Mesendoderm (in vitro differentiated cells): ENCODE results near the gene ATP2C2.

Experiments
- DNase-seq: peaks from one replicate; pipeline ENCODE4 v3.0.0; 2013
- H2AK5ac ChIP-seq: 2 replicates; pipeline ENCODE4 v1.6.1; 2013; ENCODE audit warnings: low read length, inconsistent platforms
- H2BK120ac ChIP-seq: 2 replicates; pipeline ENCODE4 v1.6.1; 2013; ENCODE audit warnings: low read depth, mild to moderate bottlenecking, low read length, moderate library complexity, mixed read lengths
- H2BK15ac ChIP-seq: replicated peaks from 2 replicates; pipeline ENCODE4 v1.6.1; 2013; ENCODE audit warnings: low read depth, mild to moderate bottlenecking, moderate library complexity
- H2BK5ac ChIP-seq: 2 replicates; pipeline ENCODE4 v1.6.1; 2013; ENCODE audit warnings: low read length, inconsistent platforms
- H3K18ac ChIP-seq: 2 replicates; pipeline ENCODE4 v1.6.1; 2013; ENCODE audit warnings: mild to moderate bottlenecking, low read length, mixed read lengths
- H3K23ac ChIP-seq: one replicate; pipeline ENCODE4 v1.6.1; 2013; ENCODE audit warnings: low read length
- H3K27ac ChIP-seq: 2 replicates; pipeline ENCODE4 v1.5.1; 2013; ENCODE audit warnings: low read depth, mild to moderate bottlenecking, inconsistent platforms, low read length, moderate library complexity
- H3K27me3 ChIP-seq: 2 replicates; pipeline ENCODE4 v1.6.1; 2013; ENCODE audit warnings: low read length, control low read depth, mild to moderate bottlenecking, inconsistent platforms; ENCODE audit not compliant: insufficient read depth, poor library complexity
- H3K36me3 ChIP-seq: 2 replicates; pipeline ENCODE4 v1.6.1; 2013; ENCODE audit warnings: low read length, inconsistent platforms; ENCODE audit not compliant: control insufficient read depth, insufficient read depth
- H3K4ac ChIP-seq: one replicate; pipeline ENCODE4 v1.6.1; 2013; ENCODE audit warnings: low read depth, mild to moderate bottlenecking, low read length, moderate library complexity
- H3K4me1 ChIP-seq: 2 replicates; pipeline ENCODE4 v1.6.1; 2013; ENCODE audit warnings: low read depth, low read length, inconsistent platforms; ENCODE audit not compliant: control insufficient read depth
- H3K4me2 ChIP-seq: 2 replicates; pipeline ENCODE4 v1.6.1; 2013; ENCODE audit warnings: low read length
- H3K4me3 ChIP-seq: 2 replicates; pipeline ENCODE4 v1.5.1; 2013; ENCODE audit warnings: mild to moderate bottlenecking, low read length
- H3K56ac ChIP-seq: one replicate; pipeline ENCODE4 v1.6.1; 2013; ENCODE audit warnings: low read length
- H3K79me1 ChIP-seq: 2 replicates; pipeline ENCODE4 v1.6.1; 2013; ENCODE audit warnings: low read length, inconsistent platforms
- H3K79me2 ChIP-seq: 2 replicates; pipeline ENCODE4 v1.6.1; 2013; ENCODE audit warnings: mild to moderate bottlenecking, low read length; ENCODE audit not compliant: control insufficient read depth, insufficient read depth
- H3K9ac ChIP-seq: 2 replicates; pipeline ENCODE4 v1.6.1; 2013; ENCODE audit warnings: low read length, inconsistent platforms
- H4K5ac ChIP-seq: one replicate; pipeline ENCODE4 v1.6.1; 2013; ENCODE audit warnings: low read length
- H4K8ac ChIP-seq: one replicate; pipeline ENCODE4 v1.6.1; 2013; ENCODE audit warnings: low read depth, mild to moderate bottlenecking, control low read depth, low read length, moderate library complexity
- WGBS: extraction: QIAGEN DNeasy Blood & Tissue Kit; methylation state at CpG from one replicate; pipeline ENCODE4 v1.1.7; 2013; ENCODE audit warnings: low lambda C conversion rate, missing lambda C conversion rate; ENCODE audit not compliant: insufficient coverage; ENCODE audit errors: extremely low coverage; 5-methylcytosine and 5-hydroxymethylcytosine counted together

Gene ATP2C2

DNA sequence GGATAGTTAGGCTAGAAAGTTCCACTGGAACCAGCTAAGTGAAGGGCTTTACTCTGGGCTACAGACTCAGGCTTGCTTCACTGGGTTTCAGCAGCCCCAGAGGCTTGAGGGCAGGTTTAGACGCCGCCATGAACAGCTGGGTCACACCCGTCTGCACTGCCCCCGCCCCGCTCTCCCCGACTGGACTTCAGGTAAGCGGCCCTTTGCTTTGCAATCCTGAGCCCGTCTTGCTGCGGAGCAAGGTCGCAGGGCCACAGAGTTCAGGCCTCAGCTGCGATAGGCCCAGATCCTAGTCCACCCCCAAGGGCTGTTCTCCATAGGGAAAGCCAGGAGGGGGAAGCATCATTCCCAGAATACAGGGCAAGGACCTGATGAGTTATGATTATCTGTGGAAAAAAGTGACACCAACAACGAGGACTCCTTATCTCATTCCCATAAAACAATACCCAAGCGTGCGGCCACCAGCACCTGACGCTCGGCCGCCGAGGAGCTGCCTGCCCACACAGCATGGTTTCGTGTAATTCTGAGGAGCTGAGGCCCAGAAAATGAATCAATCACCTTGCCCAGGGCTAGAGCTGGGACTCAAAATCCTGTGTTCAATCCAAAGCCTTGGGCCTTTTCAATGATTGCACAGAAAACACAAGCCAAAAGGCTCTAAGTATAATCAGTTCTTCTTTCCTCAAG lies 115.7 kb downstream of the ATP2C2 start:
- no peak overlapping the region for H3K4me3 ChIP-seq
- H3K27ac ChIP-seq = no peak overlapping the region
- H2AK5ac ChIP-seq = no peak overlapping the region
- H3K23ac ChIP-seq = no peak overlapping the region
- no peaks in the 10 kb centered on the region for H3K79me2 ChIP-seq
- no peak overlapping the region for H3K56ac ChIP-seq
- H4K5ac ChIP-seq = no peak overlapping the region
- DNase-seq = no peak
- H3K36me3 ChIP-seq = no peaks in the 10 kb centered on the region
- no peak overlapping the region for H2BK15ac ChIP-seq
- no CpG with 5 or more reads among the region's 19 CpGs for WGBS
- H3K4ac ChIP-seq = no peak overlapping the region
- no peaks in the 10 kb centered on the region for H3K27me3 ChIP-seq
- no peak overlapping the region for H3K18ac ChIP-seq
- no peak overlapping the region for H2BK120ac ChIP-seq
- no peaks in the 10 kb centered on the region for H3K79me1 ChIP-seq
- no peak overlapping the region for H3K4me2 ChIP-seq
- H2BK5ac ChIP-seq = no peak overlapping the region
- no peak overlapping the region for H4K8ac ChIP-seq
- H3K4me1 ChIP-seq = no peaks in the 10 kb centered on the region
- H3K9ac ChIP-seq = no peak overlapping the region

DNA sequence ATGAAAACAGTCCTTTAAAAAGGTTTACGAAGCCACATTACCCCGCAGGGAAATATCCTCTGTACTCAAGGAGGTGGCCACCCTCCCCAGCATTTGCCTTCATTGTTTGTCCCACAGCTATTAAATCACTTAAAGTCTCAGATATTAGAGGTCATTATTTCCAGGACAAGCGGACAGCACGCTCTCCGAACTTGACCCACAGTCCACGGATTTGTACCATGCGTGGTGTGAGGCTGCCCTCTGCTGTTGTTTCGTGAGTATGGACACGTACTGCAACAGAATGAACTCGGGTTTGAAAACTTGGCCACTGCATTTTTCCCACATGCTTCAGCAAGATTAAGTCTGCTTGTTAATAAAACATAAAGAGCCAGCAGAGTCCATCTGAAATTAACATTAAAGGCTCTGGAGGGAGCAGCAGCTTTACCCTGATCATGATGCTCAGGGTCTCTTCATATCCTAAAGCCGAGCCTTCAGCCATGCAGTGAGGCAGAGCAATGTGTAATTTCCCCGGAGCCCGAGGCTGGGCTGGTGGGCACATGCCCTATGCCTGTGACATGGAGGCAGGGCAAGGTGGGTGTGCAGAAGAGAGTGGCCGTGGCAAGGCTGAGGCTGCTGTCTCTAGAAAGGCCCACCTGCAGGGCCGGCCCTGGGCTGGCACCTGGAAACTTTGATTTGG lies 116.4 kb downstream of the ATP2C2 start:
- Histone ChIP-seq H3K27me3 (no peaks in the 10 kb centered on the region), H3K4me1 (no peaks in the 10 kb centered on the region), H2AK5ac (no peak overlapping the region), H3K23ac (no peak overlapping the region), H2BK15ac (no peak overlapping the region), H3K56ac (no peak overlapping the region), H4K8ac (no peak overlapping the region), H3K79me1 (no peaks in the 10 kb centered on the region), H4K5ac (no peak overlapping the region), H2BK5ac (no peak overlapping the region), H3K4ac (no peak overlapping the region), H2BK120ac (no peak overlapping the region), H3K27ac (no peak overlapping the region), H3K79me2 (no peaks in the 10 kb centered on the region), H3K18ac (no peak overlapping the region), H3K36me3 (no peaks in the 10 kb centered on the region), H3K9ac (no peak overlapping the region), H3K4me3 (no peak overlapping the region), H3K4me2 (no peak overlapping the region)
- no CpG with 5 or more reads among the region's 15 CpGs for WGBS
- peak; percentile 51 for DNase-seq

DNA sequence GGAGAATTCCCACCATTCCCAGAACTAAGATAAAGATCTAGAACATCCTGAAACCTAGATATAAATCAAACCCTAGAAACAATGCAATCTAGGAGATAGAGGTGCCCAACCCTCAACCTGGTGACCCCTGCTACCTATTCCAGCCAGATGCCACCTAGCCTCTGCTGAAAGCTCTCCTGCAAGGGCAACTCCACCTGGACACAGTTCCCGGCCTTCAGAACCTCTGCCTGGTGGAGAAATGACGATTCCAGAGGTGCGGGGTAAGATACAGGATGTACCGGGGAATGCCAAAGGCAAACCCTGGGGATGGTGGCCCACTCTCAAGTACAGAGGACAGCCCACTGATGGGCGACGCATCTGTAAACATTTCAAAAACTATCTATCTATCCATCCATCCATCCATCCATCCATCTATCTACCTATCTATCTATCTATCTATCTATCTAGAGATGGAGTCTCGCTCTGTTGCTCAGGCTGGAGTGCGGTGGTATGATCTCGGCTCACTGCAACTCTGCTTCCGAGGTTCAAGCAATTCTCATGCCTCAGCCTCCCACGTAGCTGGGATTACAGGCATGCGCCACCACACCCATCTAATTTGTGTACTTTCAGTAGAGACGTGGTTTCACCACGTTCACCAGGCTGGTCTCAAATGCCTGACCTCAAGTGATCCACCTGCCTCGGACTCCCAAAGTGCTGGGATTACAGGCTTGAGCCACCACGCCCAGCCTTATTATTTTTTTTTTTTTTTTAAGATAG lies 117.1 kb downstream of the ATP2C2 start:
- no peak overlapping the region for H2BK120ac ChIP-seq
- WGBS = no CpG with 5 or more reads among the region's 16 CpGs

DNA sequence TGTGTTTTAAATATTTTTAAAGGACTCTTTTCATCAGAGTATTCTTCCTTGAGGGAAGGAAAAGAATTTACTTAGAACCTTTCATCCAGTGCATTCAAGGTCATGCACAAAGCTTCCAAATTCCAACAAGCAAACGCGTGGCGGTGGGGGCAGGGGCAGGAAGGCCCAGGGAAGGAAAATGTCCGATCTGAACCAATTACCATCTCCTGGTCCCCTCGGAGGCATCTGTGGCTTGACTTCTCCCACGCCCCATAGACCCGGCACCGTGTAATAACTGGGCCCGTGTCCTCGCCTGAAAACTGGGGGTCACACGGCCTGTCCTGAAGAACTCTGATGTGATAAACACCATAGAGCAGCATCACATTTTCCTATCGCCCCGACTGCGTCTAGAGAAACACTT lies 117.8 kb downstream of the ATP2C2 start:
- H3K56ac ChIP-seq = no peak overlapping the region
- H3K27me3 ChIP-seq = no peaks in the 10 kb centered on the region
- no peaks in the 10 kb centered on the region for H3K36me3 ChIP-seq
- WGBS = no CpG with 5 or more reads among the region's 14 CpGs
- H4K8ac ChIP-seq = no peak overlapping the region
- H2BK5ac ChIP-seq = no peak overlapping the region
- H3K79me2 ChIP-seq = no peaks in the 10 kb centered on the region
- no peak overlapping the region for H3K4me2 ChIP-seq
- no peak overlapping the region for H2BK15ac ChIP-seq
- H2AK5ac ChIP-seq = no peak overlapping the region
- H3K4me1 ChIP-seq = no peaks in the 10 kb centered on the region
- H3K18ac ChIP-seq = no peak overlapping the region
- H3K4me3 ChIP-seq = no peak overlapping the region
- H3K27ac ChIP-seq = no peak overlapping the region
- no peak overlapping the region for H4K5ac ChIP-seq
- no peak overlapping the region for H2BK120ac ChIP-seq
- H3K23ac ChIP-seq = no peak overlapping the region
- no peaks in the 10 kb centered on the region for H3K79me1 ChIP-seq
- no peak for DNase-seq
- no peak overlapping the region for H3K9ac ChIP-seq
- no peak overlapping the region for H3K4ac ChIP-seq

More for the DNA sequence above, 117.1 kb downstream of the ATP2C2 start:
- Histone ChIP-seq H3K79me1 (no peaks in the 10 kb centered on the region), H3K56ac (no peak overlapping the region), H2AK5ac (no peak overlapping the region), H3K18ac (no peak overlapping the region), H4K5ac (no peak overlapping the region), H3K27me3 (no peaks in the 10 kb centered on the region), H2BK5ac (no peak overlapping the region), H3K4me2 (no peak overlapping the region), H3K9ac (no peak overlapping the region), H3K79me2 (no peaks in the 10 kb centered on the region), H3K4ac (no peak overlapping the region), H3K23ac (no peak overlapping the region), H2BK15ac (no peak overlapping the region), H3K4me1 (no peaks in the 10 kb centered on the region), H3K27ac (no peak overlapping the region), H3K36me3 (no peaks in the 10 kb centered on the region), H4K8ac (no peak overlapping the region), H3K4me3 (no peak overlapping the region)
- DNase-seq = no peak

DNA sequence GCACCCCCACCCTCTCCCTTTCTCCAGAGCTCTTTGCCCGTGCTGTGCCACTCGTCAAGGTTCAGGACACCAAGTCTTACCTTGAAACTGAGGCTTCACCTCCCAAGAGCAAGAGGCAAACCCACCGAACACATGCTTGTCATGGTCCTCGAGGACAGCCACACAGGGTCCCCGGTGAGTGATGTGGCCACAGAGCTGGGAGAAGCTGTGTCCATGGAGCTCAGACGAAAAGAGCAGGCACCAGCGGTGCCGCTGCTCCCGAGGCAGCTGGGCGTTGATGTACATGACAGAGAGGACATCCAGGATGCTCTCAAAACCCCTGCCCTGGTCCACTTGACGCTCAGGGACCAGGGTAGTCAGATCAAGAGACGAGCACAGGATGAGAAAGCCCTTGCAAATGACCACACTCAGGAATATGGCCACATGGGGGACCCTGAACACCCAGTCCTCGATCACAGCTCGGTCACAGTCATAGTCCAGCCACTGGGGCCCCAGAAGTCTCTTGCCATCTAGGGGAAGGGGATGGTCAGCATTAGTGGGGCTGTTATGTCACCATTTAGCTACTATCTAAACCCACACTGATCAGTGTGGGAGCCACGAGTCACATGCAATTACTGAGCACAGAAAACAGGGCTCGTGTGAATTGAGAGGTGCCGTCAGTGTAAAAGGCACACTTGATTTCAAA lies 118.4 kb downstream of the ATP2C2 start:
- Histone ChIP-seq H2BK15ac (no peak overlapping the region), H2AK5ac (no peak overlapping the region), H3K4ac (no peak overlapping the region), H3K27me3 (no peaks in the 10 kb centered on the region), H3K79me2 (no peaks in the 10 kb centered on the region), H3K27ac (no peak overlapping the region), H3K79me1 (no peaks in the 10 kb centered on the region), H3K18ac (no peak overlapping the region), H3K36me3 (no peaks in the 10 kb centered on the region), H3K9ac (no peak overlapping the region), H3K4me3 (no peak overlapping the region), H3K4me1 (no peaks in the 10 kb centered on the region), H3K4me2 (no peak overlapping the region), H3K23ac (no peak overlapping the region), H3K56ac (no peak overlapping the region), H2BK120ac (no peak overlapping the region), H2BK5ac (no peak overlapping the region), H4K8ac (no peak overlapping the region), H4K5ac (no peak overlapping the region)
- no CpG with 5 or more reads among the region's 17 CpGs for WGBS
- DNase-seq = no peak
